OCI-M1 (cell line): ENCODE data around the gene TEP1.
"Not testable (repeated sequence)": the region's sequence is repeated elsewhere in the genome, so short reads cannot be mapped to it uniquely, and the experiment has no call there.

Experiments
- DNase-seq: peaks from one replicate; lab custom pipeline; 2025; lab: John Stamatoyannopoulos, UW

Gene TEP1

DNA sequence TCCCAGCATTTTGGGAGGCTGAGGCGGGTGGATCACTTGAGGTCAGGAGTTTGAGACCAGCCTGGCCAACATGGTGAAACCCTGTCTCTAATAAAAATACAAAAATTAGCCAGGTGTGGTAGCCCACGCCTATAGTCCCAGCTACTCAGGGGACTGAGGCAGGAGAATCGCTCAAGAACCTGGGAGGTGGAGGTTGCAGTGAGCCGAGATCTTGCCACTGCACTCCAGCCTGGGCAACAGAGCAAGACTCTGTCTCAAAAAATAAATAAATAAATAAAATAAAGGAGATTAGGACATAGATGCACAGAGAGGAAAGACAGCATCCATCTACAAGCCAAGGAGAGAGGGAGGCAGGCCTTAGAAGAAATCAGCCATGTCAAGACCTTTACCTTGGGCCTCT, 72.3 kb downstream of the TEP1 start:
- DNase-seq = not testable (repeated sequence)

DNA sequence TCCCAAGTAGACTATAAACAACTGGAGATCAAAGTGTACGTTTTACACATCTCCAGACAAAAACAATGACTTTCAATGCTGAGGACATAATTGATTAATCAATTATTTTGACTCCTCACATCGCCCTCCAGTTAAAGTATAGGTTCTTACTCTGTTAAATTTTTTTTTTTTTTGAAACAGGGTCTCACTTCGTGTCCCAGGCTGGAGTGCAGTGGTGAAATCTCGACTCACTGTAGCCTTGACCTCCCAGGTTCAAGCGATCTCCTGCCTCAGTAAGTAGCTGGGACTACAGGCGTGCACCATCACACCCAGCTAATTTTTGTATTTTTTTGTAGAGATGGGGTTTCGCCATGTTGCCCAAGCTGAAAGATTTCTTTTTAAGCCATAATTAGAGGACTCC, 79.3 kb downstream of the TEP1 start:
- DNase-seq = no peak

DNA sequence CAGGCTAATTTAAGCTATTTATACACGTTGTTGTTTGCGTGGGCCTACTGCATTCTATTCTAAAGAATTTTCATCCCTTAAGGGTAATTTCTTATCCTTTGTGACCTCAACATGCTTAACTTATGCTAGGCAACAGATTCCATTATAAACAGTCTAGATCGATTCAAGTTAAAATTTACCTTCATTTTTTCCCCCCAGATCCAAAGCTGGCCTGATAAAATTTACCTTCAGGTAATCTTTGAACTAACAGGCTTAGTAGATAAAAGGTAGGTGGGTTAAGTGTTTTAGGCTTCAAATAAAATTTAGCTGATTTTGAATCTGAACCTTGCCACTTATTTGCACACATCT, 79.8 kb downstream of the TEP1 start:
- no peak for DNase-seq

DNA sequence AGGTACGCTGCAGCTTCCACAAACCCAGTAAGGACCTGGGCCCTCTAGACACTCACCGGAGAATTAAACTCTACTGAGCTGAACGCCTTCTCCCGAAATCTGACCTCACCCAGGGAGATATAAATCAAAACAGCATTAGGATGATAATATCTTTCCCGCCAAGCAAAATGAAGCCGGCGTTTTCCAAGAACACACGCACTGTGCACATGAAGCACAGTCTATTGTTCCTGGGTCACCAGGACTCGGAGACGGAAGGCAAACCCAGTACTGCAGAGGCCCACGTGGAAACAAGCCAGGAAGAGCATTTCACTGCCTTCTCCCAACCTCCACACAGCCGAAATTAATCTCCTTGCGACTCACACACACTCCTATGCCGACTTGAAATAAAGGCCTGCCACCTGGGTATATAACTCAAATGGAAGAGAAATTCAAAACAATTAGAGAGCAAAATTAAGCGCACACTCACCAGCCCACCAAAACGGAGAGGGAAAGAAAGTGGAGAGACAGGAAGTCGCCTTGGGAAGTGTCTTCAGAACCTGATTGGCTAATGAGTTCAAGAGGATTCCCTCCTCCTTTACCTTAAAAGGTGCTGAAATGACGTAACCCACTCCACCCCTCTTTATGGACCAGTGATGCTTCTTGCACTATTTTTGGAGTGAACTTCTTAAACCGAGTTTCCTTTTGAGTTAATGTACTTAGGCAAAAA, 80.4 kb downstream of the TEP1 start, which contains the start of gene CCNB1IP1:
Gene CCNB1IP1, minus strand, starts transcription at position 492 of the 706 bp plus-strand sequence. CDS start 16,756 bp downstream, outside the sequence.
- peak; percentile 89 for DNase-seq

DNA sequence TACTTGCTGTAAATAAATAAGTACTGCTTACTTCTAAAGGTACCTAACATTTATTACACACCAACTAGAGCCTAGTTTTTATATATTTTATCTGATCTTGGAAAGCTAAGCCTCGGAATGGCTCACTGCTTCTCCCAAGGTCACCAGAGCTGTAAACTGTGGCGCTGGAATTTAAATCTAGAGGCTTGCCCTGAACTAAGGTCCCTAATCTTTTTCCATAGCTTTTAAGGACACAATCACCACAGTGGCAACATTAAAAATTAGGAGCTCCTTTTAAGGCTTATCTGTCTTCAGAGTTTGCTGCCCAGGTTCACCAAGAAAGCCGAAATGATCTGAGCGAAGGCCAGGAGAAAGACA, 80.9 kb downstream of the TEP1 start:
- peak; percentile 41 for DNase-seq

DNA sequence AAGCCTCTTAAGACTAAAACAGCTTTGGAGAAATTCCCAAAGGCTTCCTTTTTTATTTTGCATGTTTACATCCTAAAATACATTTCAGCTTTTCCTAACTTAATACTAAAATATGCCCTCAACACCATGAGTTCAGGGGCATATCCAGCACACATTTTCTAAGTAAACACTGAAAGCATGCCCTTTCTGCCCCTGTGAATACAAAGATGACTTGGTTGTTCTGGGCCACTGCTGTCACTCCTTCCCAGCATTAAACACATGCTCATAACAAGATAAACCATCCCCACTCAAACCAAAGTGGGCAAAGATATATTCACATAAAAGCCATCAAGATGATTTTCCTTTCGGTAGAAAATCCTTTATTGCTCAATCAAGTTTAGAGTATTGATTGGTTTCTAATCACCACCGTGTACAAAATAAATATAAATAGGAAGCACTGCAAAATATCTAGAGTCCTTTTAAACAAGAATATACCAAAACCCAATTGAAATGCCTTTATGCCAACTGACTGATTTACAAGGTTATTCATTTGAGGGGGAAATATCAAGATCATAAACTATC, 82.2 kb downstream of the TEP1 start:
- peak; percentile 11 for DNase-seq

DNA sequence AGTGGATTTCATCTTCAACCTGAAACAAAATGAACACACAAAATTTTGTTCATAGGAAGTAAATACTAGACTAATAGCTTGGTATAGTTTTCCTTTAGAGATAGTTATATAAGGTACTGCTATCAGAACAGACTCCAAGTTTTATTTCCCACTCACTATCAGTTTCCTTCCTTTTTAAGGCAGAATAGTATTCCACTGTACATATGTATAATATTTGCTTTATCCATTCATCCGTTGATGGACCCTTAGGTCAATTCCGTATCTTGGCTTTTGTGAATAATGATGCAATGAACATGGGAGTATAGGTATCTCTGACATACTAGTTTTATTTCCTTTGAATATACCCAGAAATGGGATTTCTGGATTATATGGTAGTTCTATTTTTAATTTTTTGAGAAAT, 83.9 kb downstream of the TEP1 start:
- DNase-seq = no peak

DNA sequence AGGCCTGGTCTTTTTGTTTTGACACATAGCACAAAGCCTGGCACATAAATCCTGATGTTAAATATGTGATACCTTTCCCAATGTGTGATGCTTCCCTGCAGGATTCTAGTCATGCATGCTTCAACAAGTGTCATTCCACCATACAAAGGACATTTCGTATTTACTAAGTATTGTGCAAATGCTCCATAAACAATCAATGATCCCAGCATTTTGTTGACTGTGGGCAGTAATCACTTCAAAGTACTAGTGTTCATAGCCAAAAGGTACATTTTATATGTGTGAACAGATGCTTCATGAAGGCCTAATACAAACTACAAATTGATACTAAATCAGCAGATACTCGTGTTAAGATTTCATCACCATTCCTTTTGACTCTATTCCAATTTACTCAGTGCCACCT, 84.6 kb downstream of the TEP1 start:
- DNase-seq = no peak

DNA sequence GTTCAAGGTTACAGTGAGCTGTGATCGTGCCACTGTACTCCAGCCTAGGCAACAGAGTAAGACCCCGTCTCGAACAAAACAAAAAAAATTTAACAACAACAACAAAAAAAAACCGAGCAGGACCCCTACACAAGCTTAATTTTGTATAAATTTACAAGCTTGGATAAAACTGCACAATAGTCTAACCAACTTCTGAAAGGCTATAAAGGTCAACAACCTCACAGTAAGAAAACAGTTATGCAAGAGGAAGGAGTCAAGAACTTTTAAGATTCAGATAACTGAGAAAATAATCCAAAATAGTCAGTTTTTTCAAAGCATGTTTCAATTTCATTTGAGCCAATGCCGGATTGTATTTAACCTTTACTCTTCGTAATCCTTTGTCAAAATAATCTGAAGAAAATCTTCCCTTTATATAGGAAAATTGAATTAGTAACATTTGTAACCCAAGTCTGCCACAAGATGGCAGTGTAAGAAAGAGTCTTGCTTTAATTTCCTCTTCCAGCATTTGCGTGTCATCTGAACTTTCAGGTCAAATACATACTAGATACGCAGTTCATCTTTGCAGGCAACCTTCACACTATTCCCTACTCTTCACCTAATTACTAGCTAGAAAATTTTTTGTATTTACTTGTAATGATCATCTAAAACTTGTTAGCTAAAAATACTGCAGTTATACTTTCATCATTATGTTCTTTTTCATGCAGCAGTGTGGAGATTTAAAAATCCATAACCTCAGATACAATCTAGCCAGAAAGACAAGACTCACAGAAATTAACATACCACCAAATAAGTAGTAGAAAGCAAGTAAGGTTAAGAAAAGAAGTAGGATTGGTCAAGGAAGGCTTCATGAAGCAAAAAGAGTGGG, 86.1 kb downstream of the TEP1 start:
- peak; percentile 84 for DNase-seq

DNA sequence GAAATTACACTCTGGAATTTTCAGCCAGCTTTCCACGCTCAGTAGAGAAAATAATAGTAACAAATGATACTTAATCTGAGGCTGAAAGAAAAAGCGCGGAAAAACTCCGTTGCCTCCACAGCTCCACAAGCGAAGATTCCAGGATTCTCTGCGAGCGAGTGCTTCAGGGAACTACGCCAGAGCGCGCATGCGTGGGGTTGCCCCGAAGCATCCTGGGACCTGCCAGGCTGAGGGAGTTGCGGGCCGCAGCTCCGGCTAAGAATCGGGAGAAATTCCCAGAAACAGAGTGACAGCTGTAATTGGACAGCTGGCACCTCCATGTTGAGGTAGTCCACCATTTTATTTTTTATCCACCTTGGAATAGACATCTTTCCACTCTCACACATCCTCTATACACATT, 95.6 kb downstream of the TEP1 start:
- no peak for DNase-seq
